ENCODE data around the gene MDM4. TPM values are rescaled to one million over a fixed set of nuclear protein-coding genes. Genes with fewer than 3 reads are reported as not detected.

MDM4 gene, protein sequence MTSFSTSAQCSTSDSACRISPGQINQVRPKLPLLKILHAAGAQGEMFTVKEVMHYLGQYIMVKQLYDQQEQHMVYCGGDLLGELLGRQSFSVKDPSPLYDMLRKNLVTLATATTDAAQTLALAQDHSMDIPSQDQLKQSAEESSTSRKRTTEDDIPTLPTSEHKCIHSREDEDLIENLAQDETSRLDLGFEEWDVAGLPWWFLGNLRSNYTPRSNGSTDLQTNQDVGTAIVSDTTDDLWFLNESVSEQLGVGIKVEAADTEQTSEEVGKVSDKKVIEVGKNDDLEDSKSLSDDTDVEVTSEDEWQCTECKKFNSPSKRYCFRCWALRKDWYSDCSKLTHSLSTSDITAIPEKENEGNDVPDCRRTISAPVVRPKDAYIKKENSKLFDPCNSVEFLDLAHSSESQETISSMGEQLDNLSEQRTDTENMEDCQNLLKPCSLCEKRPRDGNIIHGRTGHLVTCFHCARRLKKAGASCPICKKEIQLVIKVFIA
- total RNA-seq (2022) (162 and 174 TPM in 2 replicates), Bru-seq, nascent RNA (percentile 98 among the genes with signal in this experiment), BruChase-seq, experiment 1, labeled RNA remaining after a 6-hour chase (percentile 99 among the genes with signal in this experiment), BruChase-seq, experiment 2, labeled RNA remaining after a 2-hour chase (percentile 99 among the genes with signal in this experiment)
- long read RNA-seq, full-length matches to known transcripts: 7 of 21 reads
- long read RNA-seq, partial matches to known transcripts: 0 of 21 reads
- long read RNA-seq, other reads (novel, unspliced or antisense): 14 of 21 reads

DNA sequence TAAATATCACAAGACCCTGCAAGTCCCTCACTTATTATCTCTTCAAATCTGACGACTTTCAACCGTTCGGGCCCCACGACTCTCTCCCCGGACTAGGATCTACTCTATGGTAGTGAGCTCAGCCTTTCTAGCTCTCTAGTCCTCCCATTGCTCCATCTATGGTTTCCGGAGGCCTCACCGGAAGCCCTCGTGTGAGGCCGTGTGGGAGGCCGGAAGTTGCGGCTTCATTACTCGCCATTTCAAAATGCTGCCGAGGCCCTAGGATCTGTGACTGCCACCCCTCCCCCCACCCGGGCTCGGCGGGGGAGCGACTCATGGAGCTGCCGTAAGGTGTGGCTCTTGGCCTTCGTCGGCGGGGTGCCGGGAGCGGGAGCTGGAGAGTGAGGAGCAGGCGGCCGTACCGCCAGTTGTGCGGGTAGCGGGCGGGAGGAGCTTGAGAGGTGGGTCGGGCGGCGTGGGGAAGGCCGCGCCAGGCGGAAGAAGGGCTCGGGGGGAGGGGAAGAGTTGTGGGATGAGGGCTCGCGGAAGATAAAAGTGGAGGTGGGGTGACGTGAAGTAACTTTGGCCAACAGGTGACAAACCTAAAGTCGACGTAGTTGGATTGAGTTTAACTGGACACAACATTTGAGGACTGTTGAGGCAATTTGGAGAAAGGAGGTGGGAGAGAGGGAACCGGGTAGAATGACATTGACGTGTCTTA is at the start of gene MDM4:
Gene MDM4, plus strand, starts transcription at position 227 of the 700 bp plus-strand sequence. CDS start 9,113 bp downstream, outside the sequence.
- Mint-ChIP-seq H3K36me3 (ENCODE audit: insufficient read depth, unreplicated experiment) (peaks cover 27% of the 10 kb centered on the region), H3K27me3 (ENCODE audit: insufficient read depth, unreplicated experiment) (no peaks in the 10 kb centered on the region), H3K27ac (ENCODE audit: low read depth, unreplicated experiment) (no peak within 1 kb of the TSS), H3K4me3 (ENCODE audit: unreplicated experiment) (no peak within 1 kb of the TSS), H3K9me3 (ENCODE audit: unreplicated experiment) (no peaks in the 10 kb centered on the region), H3K4me1 (ENCODE audit: insufficient read depth, unreplicated experiment) (peaks cover 12% of the 10 kb centered on the region)
- CTCF ChIA-PET: interaction anchor here (0.6 to 6.1 kb wide), 15 partner anchors 9 to 817 kb away, joined by 3 to 34 read pairs (median 4); no protein-coding TSS in a partner anchor
- intact Hi-C loops (cut with micrococcal nuclease): loop anchor here (1.0 kb wide), 1 partner anchor 9 kb away; no protein-coding TSS in a partner anchor
- BruUV-seq (replicated peaks): TSS peak; percentile 39
- DNase-seq (ENCODE audit: unreplicated experiment): peak; percentile 100
- TF ChIP-seq, protein P1, sequence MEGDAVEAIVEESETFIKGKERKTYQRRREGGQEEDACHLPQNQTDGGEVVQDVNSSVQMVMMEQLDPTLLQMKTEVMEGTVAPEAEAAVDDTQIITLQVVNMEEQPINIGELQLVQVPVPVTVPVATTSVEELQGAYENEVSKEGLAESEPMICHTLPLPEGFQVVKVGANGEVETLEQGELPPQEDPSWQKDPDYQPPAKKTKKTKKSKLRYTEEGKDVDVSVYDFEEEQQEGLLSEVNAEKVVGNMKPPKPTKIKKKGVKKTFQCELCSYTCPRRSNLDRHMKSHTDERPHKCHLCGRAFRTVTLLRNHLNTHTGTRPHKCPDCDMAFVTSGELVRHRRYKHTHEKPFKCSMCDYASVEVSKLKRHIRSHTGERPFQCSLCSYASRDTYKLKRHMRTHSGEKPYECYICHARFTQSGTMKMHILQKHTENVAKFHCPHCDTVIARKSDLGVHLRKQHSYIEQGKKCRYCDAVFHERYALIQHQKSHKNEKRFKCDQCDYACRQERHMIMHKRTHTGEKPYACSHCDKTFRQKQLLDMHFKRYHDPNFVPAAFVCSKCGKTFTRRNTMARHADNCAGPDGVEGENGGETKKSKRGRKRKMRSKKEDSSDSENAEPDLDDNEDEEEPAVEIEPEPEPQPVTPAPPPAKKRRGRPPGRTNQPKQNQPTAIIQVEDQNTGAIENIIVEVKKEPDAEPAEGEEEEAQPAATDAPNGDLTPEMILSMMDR (IDR thresholded peaks at IDR 0.05; ENCODE audit: unreplicated experiment): no peak
- POLR2A ChIA-PET: interaction anchor here (0.5 to 6.0 kb wide), 39 partner anchors 9 to 1225 kb away, joined by 3 to 232 read pairs (median 5); partner anchors contain the start of genes PIK3C2B and RBBP5

DNA sequence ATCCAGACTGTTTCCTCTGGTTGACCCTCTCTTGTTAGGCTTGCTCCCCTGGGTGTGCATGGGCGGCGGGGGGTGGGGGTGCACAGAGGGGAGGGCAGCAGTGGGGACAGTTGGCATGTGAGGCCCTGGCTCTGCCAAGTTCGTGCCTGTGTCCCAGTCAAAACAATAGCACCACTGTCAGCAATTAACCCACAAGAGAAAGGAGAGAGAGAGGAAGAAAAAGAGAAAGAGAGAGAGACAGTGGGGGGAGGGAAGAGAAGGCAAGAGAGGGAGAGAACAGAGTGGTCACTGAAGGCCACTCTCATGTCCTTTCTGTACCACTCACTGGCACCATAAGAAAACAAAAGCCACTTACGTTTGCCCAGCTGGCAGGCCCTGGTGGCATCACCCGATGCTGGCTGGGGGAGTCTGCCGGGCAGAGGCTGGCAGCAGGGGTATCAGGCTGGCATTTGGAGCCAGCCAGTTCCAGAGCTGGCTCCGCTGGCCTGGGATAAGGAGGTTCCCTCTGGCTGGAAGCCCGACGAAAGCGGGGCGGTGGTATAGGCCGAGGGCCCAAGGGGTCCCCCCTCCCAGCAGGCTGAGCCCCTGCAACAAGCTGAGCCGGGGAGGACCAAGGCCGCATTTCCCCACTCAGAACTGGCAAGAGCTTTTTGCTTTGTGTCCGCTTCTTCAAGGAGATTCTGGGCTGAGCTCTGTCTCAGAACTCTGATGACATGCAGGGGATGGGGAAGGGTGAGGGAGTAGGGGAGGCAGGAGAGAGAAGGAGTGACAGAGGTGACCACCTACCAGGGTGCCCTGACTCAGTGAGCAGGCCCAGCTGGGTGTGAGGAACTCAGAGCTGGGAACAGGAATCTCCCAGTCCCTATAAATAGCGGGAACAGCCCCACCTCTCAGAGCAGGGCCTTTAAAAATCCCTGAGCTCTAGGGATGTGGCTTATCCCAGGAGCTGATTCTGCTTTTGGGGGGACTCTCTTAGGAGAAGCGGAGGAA is 49.5 kb upstream of the MDM4 start:
- no peaks in the 10 kb centered on the region for H3K9me3 Mint-ChIP-seq (ENCODE audit: unreplicated experiment)
- no peak overlapping the region for H3K4me3 Mint-ChIP-seq (ENCODE audit: unreplicated experiment)
- TF ChIP-seq, protein P1 (IDR thresholded peaks at IDR 0.05; ENCODE audit: unreplicated experiment): no peak

DNA sequence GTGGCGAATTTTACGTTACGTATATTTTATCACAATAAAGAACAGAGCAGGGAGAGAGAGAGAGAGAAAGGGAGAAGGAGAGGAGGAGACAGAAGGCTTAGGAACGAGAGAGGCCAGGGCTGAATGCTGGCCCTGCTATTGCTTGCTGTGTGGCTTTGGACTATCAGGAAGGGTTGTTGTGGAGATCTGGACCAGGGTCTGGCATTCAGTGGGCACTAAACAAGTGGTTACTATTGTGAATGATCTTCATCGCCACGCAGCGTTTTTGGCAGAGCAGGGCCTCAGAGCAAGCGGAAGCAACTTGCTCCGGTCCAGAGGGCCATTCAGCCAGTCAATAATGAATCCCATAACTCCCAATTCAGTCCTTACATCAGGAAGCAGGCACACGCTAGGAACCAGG is 48.0 kb upstream of the MDM4 start:
- Mint-ChIP-seq H3K9me3 (ENCODE audit: unreplicated experiment) (no peaks in the 10 kb centered on the region), H3K4me3 (ENCODE audit: unreplicated experiment) (no peak overlapping the region), H3K36me3 (ENCODE audit: insufficient read depth, unreplicated experiment) (no peaks in the 10 kb centered on the region), H3K27ac (ENCODE audit: low read depth, unreplicated experiment) (no peak overlapping the region), H3K27me3 (ENCODE audit: insufficient read depth, unreplicated experiment) (no peaks in the 10 kb centered on the region), H3K4me1 (ENCODE audit: insufficient read depth, unreplicated experiment) (no peaks in the 10 kb centered on the region)
- no peak for DNase-seq (ENCODE audit: unreplicated experiment)
- ChIA-PET CTCF (interaction anchor here (0.7 kb wide), 1 partner anchor 305 kb away, joined by 3 read pairs; no protein-coding TSS in a partner anchor), POLR2A (no interaction called here)
- intact Hi-C loops (cut with micrococcal nuclease): no loop called here
- TF ChIP-seq, protein P1 (IDR thresholded peaks at IDR 0.05; ENCODE audit: unreplicated experiment): no peak
- no TSS peak for BruUV-seq (replicated peaks)

More for the DNA sequence above, 49.5 kb upstream of the MDM4 start:
- Mint-ChIP-seq H3K36me3 (ENCODE audit: insufficient read depth, unreplicated experiment) (no peaks in the 10 kb centered on the region), H3K4me1 (ENCODE audit: insufficient read depth, unreplicated experiment) (no peaks in the 10 kb centered on the region), H3K27ac (ENCODE audit: low read depth, unreplicated experiment) (no peak overlapping the region), H3K27me3 (ENCODE audit: insufficient read depth, unreplicated experiment) (no peaks in the 10 kb centered on the region)
- BruUV-seq (replicated peaks): no TSS peak
- intact Hi-C loops (cut with micrococcal nuclease): no loop called here
- DNase-seq (ENCODE audit: unreplicated experiment): no peak
- ChIA-PET POLR2A (interaction anchor here (1.3 kb wide), 1 partner anchor 11 kb away, joined by 4 read pairs; no protein-coding TSS in a partner anchor), CTCF (interaction anchor here (0.6 to 1.5 kb wide), 14 partner anchors 12 to 1444 kb away, joined by 3 to 6 read pairs (median 3); partner anchors contain the start of gene PIK3C2B)
